NK-92 treated with Interleukin-12 subunit alpha and Interleukin-12 subunit beta, amount 100 ng/mL, for 24 hours (cell line): ENCODE results near the gene RECQL5.
"Not testable (repeated sequence)": the region's sequence is repeated elsewhere in the genome, so short reads cannot be mapped to it uniquely, and the experiment has no call there.

Experiments
- DNase-seq: peaks from one replicate; lab custom pipeline; 2025; lab: John Stamatoyannopoulos, UW

RECQL5 gene

DNA sequence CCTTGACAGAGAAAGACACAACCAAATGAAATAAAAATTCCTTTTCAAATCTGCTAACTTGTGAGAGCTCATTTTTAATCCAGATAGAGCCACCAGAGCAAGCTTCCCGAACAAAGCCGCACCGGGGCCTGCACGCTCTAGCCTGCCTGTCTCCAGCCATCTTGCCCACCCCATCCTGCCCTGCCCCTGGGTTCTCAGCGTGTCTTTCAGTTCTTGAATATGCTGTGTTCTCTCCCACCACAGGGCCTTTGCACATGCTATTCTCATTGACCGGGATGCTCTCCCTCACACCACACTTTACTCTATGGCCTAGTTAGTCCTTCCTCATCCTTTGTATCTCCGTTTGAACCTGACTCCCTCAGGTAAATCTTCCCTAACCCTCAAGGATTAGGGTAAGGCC lies 19.0 kb downstream of the RECQL5 start:
- no peak for DNase-seq

- DNase-seq: no peak
Measured at GRCh38 chr17:75647061-75647460, 19.9 kb downstream of the RECQL5 start.

DNA sequence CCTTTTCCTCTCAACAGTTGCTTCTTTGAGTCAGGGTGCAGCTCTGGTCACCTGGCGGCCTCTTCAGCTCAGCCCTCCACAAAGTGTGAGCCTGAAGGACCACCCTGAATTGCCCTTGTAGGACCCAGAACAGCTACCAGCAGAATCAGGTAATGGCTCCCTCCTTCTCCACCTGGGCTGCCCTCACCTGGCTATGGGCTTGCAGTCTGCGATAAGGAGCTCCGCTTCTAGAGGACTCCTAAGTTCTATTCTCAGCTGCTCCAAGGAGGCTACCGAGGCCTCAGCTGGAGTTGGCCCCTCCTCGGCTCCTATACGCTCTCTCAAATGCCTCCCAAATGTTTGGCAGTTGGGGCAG lies 20.3 kb downstream of the RECQL5 start:
- DNase-seq: no peak

- no peak for DNase-seq
Measured at GRCh38 chr17:75645889-75646637, 20.9 kb downstream of the RECQL5 start.

- no peak for DNase-seq
Measured at GRCh38 chr17:75645501-75645888, 21.5 kb downstream of the RECQL5 start.

GRCh38 chr17:75643643-75644017 lies 23.3 kb downstream of the RECQL5 start:
- no peak for DNase-seq

DNA sequence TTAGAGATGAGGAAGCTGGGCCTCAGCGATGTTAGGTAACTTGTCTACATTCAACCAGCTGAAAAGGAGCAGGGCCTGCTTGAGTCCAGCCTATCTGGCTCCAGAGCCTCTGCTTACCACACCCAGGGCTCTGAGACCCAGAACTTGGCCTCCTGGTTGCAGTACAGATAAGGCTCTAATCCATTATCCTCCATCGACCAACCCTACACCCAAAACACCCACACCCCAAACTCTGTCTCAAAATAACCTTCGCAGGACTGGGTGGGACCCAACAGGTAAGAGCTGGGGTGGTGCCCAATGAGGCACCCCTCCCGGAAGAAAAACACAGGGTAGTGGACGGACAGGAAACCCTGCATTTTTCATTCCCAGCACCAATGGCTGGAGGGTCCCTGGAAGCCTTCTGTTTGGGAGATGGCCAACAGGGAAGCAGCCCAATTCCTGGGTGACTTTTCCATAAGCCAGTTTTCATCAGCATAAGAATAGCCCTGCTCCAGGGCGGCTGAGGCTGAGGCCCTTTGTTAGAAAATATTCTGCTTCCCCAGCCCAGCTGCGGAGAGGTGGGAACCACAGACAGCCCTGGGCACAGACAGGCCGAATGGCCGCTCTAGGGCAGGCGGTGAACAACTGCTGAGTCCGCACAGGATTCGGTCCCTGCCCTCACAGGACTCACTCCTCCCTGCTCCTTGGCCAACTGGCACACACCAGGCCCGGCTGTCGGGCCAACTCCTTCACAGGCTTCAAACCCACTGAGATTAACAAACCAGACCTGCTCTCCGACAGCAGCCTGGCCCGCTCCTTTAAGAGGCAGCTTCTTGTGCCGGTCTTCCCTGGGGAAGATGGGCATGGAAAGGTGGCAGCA lies 23.9 kb downstream of the RECQL5 start:
- no peak for DNase-seq

DNA sequence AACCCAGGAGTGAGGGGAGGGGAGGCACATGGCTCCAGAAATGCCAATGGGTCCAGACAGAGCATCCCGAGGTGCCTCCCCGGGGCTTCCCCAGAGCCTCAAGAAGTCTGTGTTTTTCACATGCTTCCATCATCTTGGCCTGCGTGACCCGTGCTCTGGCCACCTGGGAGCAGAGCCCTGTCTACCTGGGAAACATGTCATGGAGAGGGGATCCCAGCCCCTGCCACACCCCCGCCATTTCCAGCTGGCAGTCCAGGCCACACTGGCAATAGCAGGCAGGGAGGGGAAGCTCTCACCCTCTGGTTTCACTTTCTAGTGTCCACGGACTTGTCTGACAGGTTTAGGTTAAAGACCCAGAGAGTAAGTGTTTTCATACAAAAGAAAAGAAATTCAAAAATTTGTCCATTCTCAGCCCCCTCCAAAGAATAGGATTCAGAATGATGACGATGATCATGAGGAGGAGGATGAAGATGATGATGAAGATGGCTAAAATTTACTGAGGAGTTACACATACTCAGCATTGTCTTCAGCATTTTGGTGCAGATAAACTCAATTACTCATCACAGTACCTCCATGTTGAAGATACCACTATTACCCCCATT lies 24.7 kb downstream of the RECQL5 start:
- no peak for DNase-seq

DNA sequence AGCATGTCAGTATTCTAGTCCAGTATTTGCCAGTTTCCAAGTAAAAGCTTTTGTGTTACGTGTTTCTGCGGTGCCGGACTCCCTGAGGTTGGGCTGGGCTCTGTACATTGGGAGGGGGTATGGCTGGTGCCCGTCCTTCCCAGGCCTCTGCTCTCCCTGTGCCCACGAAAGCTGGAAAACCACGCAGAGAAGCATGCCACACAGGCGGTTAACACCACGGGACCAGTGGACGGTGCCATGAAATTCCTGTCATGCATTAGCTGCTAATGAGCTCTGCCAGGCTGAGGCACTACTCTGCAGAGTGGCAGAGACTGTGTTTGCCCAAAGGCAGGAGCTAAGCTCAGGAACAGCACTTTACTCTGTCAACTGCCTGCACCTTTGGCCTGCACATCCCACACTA lies 25.6 kb downstream of the RECQL5 start:
- no peak for DNase-seq

DNA sequence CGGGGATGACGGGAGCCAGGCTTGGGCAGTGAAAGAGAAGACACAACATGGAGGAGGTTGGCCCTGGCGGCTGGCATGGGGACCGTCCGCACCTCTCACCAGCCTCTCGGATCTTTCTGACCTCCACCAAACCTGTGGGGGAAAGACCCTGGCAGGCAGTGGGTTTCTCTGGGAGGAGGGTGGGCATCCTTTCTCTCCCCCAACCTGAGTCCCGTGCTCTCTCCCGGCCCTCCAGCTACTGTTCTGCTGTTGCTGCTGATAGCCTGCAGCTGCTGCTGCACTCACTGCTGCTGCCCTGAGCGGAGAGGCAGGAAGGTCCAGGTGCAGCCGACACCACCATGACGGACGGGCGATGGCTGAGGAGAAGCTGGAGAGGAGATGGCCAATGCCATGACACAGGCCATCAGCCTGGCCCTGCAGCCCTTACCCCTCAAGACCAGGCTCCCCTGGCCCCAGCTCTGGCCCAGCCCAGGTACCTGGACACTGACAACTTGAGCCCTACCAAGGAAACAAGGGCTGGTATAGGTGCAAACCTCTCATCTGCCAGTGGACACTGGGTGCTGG lies 26.3 kb downstream of the RECQL5 start:
- DNase-seq: no peak

DNA sequence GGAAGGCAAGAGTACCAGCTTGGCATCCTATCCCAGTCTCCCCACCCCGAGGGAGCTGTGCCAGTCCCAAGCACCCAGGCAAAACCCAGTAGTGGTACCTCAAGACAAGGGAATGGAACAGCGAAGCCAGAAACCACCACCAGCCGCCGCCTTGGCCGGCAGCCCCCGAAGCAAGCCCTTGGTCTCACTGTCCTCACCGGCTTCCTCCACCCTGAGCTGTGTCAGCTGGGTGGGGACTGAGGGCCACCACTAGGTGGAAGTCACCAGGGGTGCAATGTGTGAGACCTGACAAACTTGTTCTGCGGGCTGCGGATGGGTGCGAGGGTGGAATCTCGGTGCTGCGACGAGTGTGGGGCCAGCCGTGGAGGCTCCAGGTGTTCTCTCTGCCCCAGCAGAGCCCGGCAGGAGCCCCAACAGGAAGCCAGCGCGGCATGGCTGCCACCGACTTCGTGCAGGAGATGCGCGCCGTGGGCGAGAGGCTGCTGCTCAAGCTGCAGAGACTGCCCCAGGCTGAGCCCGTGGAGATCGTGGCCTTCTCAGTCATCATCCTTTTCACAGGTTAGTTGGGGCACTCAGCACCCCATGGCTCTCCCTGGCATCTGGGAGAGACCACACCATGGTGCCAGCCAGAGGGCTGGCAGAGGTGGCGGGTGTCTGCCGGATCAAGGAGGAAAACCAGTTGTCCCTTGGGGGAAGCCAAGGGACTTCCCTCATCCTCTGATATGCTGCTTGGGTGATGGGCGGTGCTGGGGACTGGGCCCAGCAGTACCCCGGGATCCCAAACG lies 27.0 kb downstream of the RECQL5 start:
- DNase-seq: no peak

DNA sequence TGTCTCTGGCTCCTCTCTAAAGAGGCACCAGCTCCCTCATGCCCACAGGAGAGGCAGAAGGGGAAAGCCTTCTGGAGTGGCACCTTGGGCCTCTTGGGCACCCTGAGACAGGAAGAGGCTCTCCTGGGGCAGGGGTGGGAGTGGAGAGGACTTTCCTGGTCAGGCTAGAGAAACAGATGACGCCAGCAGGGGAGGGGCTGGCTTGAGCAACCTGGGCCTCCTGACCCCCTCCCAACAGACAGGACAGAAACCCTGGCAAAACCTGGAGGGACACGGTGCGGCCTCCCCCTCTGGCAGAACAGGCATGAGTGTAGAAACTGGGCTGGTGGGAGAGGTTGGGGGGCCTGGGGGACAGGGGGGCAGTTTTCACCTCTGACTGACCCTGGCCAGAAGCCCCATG lies 27.6 kb downstream of the RECQL5 start:
- no peak for DNase-seq

DNA sequence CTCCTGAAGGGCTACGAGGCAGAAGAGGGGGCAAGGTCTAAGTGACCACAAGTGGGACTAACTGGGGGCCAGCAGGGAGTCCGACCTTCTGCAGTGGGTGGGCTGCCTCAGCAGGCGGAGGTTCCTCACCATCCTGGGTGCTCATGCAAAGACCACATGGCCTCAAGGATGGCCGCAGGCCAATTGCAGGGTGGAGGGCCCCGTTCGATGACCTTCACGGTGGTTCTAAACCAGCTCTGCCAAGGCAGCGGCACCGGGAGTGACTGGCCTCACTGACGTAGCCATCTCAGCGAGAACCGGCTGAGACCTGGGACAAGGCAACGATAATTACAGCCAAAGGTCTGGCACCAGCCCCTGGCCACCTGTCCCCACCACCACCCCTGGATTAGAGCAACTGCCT lies 28.1 kb downstream of the RECQL5 start:
- no peak for DNase-seq

GRCh38 chr17:75638039-75638438 lies 28.9 kb downstream of the RECQL5 start:
- DNase-seq: not testable (repeated sequence)

DNA sequence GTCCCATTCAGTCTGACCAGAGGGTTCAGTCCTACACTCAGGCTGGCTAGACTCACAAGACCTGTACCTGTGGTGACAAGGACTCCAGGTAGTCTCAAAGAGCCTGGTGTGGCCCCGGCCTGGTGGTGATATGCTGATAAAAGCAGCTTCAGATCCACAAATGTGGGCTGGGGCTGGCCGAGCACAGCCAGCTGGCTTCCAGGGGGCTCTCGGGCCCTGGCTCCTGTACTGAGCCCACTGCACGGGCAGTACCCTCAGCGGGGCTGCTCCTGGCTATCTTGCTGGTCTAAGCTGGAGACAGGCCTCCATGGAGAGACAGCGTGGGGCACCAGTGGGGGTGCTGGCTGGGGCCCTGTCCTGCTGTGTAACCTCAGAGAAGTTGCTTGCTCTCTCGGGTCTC lies 29.4 kb downstream of the RECQL5 start:
- DNase-seq: no peak

- DNase-seq: no peak
Measured at GRCh38 chr17:75637143-75637538, 29.8 kb downstream of the RECQL5 start.

DNA sequence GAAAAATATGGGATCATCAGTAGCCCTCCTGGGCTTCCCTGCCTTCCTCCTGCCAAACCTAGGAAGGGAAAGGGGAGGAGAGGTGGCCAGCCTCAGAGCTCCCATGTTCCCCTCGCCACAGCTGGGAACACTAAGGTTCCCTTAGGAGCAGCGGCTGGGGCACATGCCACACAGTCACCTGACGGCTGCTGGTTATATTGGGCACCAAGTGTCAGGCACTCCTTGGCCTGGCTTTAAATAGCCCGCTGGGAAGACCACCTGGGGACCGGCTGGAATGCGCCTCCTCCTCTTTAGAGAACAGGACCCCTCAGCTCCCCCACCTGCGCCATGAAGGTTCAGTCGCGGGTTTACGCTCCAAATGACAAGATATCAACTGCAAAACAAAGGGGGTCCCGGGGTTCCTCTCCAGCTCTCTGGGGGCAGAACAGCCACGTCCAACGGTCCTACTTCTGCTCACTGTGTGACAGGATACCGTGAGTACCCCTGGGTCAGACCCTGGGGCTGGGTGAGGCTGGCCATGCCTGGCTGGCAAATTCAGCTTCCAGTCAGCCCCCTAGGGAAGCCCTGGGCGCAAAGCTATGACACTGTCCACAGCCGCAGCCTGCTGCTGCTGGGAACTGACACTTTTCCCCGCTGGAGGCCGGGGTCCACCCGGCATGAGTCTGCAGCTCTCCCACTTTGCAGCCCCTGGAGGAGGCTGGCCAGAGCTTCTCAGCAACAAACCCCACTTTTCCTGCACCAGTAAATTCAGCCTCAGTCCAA lies 30.4 kb downstream of the RECQL5 start:
- no peak for DNase-seq

DNA sequence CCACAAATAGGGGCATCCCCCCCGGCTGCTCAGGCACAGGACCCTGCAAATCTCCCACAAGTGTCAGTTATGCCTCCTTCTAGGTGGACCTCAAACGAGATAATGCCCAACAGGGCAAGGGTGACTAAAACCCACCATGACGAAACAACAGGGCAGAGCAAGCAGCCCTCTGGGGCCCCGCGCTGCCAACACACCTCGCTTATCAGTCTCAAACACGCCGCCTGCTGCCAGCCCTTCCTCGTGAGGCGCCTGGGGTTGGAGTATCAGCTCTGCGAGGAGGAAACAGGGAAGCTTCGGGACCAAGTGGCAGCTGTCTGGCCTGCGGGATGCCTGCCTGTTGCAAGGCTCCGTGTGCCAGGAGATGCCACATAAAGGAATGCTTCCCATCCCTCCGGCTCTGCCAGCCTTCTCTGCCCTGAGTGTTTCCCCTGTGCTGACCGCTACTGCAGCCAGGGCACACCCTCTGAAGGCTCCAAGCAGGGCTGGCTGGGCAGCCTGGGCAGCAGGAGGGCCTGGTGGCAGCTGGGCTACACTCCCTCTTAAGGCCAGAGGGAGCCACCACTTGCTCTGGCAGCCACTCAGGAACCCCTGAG lies 31.2 kb downstream of the RECQL5 start:
- DNase-seq: no peak

DNA sequence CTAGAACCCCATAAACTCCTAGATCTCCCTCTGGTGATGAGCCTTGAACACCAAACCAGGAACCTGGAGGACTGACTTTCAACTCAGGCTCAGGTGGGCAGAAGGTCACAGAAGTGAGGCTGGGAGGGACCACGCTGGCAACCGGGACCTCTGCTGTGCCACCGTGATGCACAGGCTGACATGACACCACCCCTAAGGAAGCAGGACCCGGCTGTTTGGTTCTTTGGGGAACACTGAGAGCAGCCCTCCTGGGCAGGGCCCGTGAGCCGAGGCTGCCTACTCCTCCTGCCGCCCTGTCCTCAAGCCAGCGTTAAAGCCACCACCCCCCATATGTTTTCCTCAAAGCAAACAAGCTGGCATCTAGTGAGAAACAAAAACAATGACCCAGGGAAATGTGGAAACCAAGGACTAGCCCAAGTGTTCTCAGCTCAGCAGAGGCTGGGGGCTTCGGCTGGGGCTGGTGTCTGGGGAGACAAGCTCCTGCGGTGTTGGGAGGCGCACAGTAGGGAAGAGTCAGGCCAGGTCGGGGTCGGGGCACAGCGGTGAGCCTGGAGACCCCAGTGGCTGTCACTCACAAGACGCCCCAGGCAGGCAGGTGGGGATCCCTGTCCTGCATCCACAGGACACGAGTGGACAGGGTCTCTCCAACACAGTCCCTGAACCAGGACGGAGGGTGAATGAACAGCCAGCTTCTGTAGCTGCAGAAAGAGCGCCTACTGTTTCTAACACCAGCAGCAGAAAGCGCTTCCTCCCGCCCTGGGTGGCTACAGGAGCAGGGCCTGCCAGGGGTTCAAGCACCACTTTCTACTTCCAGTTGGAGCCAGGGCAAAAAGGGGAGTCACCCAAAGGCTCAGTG lies 32.0 kb downstream of the RECQL5 start:
- no peak for DNase-seq

GRCh38 chr17:75634376-75634740 lies 32.6 kb downstream of the RECQL5 start:
- DNase-seq: no peak
